ENCODE measurements around the gene IL20.

GRCh38 chr1:206866062-206866461 is 639 bp downstream of the IL20 start:
- no peak for TF ChIP-seq POLR2A (IDR thresholded peaks at IDR 0.05)
- no peak for TF ChIP-seq CTCF (IDR thresholded peaks at IDR 0.05)
- no peak for TF ChIP-seq POLR2AphosphoS5 (IDR thresholded peaks at IDR 0.05)
- no peak for TF ChIP-seq EP300 (IDR thresholded peaks at IDR 0.05)
